ENCODE measurements around the gene LEPROT. TPM values are rescaled to one million over a fixed set of nuclear protein-coding genes. Genes with fewer than 3 reads are reported as not detected.
"Not testable (repeated sequence)": the region's sequence is repeated elsewhere in the genome, so short reads cannot be mapped to it uniquely, and the experiment has no call there.

LEPROT gene
- total RNA-seq, 1 experiment from 2014 or later: 18.1 TPM

- DNase-seq (ENCODE audit: low spot score) (no peak), ATAC-seq (no peak)
- Mint-ChIP-seq H3K4me3 (no peak overlapping the region), H3K4me1 (no peaks in the 10 kb centered on the region), H3K9me3 (peaks cover 3% of the 10 kb centered on the region; the same call in 1 of the 2 replicates), H3K27me3 (ENCODE audit: low read depth) (no peaks in the 10 kb centered on the region), H3K27ac (no peak overlapping the region), H3K36me3 (peaks cover 2% of the 10 kb centered on the region; the same call in 1 of the 2 replicates)
- CTCF ChIA-PET: no interaction called here
- POLR2A ChIA-PET: no interaction called here
- no peak for TF ChIP-seq USF1 (CRISPR knock-in tag; IDR thresholded peaks at IDR 0.05)
- no peak for TF ChIP-seq NFATC4 (CRISPR knock-in tag; IDR thresholded peaks at IDR 0.05)
Observed at GRCh38 chr1:65377496-65378246, 42.8 kb upstream of the LEPROT start.

DNA sequence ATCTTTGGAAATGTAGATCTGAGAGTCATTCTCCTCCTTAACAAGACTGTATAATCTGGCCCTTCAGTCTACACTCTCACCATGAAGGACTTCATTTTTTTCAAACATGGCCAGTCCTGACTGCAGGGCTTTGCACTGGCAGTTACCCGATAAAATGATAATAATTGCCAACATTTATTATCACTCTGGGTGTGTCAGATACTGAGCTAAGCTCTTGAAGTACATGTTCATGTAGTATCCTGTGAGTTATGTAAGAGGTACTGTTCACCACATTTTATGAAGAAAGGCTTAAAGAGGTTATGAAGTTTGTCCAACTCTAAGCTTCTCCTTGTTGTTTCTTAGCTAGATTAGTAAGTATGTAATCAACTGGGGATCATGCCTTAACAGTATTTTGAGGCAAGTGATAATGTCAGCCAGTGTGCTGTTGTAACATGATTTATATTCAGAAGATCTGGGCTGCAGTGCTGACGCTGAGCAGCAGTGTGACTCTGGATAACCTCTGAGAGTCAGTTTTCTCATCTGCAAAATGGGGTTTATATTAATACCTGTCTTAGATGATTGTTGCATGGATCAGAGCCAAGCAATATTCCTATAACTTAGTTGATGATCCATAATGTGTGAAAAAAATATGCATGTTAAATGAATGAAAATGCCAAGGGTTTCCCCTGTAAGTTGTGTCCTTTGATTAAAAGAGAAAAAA is 42.1 kb upstream of the LEPROT start:
- ChIA-PET POLR2A (no interaction called here), CTCF (interaction anchor here (0.6 kb wide), 1 partner anchor 42 kb away, joined by 4 read pairs; no protein-coding TSS in a partner anchor)
- H3K27me3 Mint-ChIP-seq (ENCODE audit: low read depth): no peaks in the 10 kb centered on the region
- H3K9me3 Mint-ChIP-seq: peaks cover 4% of the 10 kb centered on the region; the same call in 1 of the 2 replicates
- peaks cover 3% of the 10 kb centered on the region; the same call in 1 of the 2 replicates for H3K36me3 Mint-ChIP-seq
- ATAC-seq: no peak
- H3K4me1 Mint-ChIP-seq: no peaks in the 10 kb centered on the region
- H3K27ac Mint-ChIP-seq: no peak overlapping the region
- TF ChIP-seq ZNF423 (CRISPR knock-in tag; IDR thresholded peaks at IDR 0.05): no peak
- TF ChIP-seq SP1 (CRISPR knock-in tag; conservative IDR thresholded peaks at IDR 0.05): no peak
- no peak for TF ChIP-seq TP53 (CRISPR knock-in tag; IDR thresholded peaks at IDR 0.05)
- no peak for TF ChIP-seq MAX (CRISPR knock-in tag; IDR thresholded peaks at IDR 0.05)
- no peak for TF ChIP-seq ATF6 (CRISPR knock-in tag; IDR thresholded peaks at IDR 0.05)
- TF ChIP-seq PRDM15 (CRISPR knock-in tag; IDR thresholded peaks at IDR 0.05): no peak
- TF ChIP-seq IRF1 (CRISPR knock-in tag; IDR thresholded peaks at IDR 0.05): no peak
- TF ChIP-seq USF1 (CRISPR knock-in tag; IDR thresholded peaks at IDR 0.05): no peak
- TF ChIP-seq TEAD1 (CRISPR knock-in tag; IDR thresholded peaks at IDR 0.05): no peak
- no peak for TF ChIP-seq KAT7 (CRISPR knock-in tag; IDR thresholded peaks at IDR 0.05; ENCODE audit: borderline replicate concordance)
- TF ChIP-seq E2F1 (CRISPR knock-in tag; IDR thresholded peaks at IDR 0.05): no peak
- no peak for DNase-seq (ENCODE audit: low spot score)
- H3K4me3 Mint-ChIP-seq: no peak overlapping the region

- CTCF ChIA-PET; DNase-seq (ENCODE audit: low spot score); H3K4me3 Mint-ChIP-seq; H3K27ac Mint-ChIP-seq; ATAC-seq; POLR2A ChIA-PET; H3K27me3 Mint-ChIP-seq (ENCODE audit: low read depth); H3K4me1 Mint-ChIP-seq: not testable (repeated sequence)
- Mint-ChIP-seq H3K9me3 (peaks cover 18% of the 10 kb centered on the region), H3K36me3 (peaks cover 14% of the 10 kb centered on the region)
Observed at GRCh38 chr1:65384426-65384825, 36.0 kb upstream of the LEPROT start.
